ENCODE measurements around the gene ITGB3.

- no peak for TF ChIP-seq RAD21 (IDR thresholded peaks at IDR 0.05; ENCODE audit: low read depth)
- TF ChIP-seq EGR1 (IDR thresholded peaks at IDR 0.05), result no peak
- no peak for TF ChIP-seq EP300 (IDR thresholded peaks at IDR 0.05; ENCODE audit: borderline replicate concordance)
- TF ChIP-seq ZBTB7A (IDR thresholded peaks at IDR 0.05; ENCODE audit: low read depth), result no peak
- TF ChIP-seq YY1 (IDR thresholded peaks at IDR 0.05; ENCODE audit: low read depth), result no peak
- no peak for TF ChIP-seq FOXM1 (IDR thresholded peaks at IDR 0.05; ENCODE audit: borderline replicate concordance, low read depth)
- TF ChIP-seq, protein P1, sequence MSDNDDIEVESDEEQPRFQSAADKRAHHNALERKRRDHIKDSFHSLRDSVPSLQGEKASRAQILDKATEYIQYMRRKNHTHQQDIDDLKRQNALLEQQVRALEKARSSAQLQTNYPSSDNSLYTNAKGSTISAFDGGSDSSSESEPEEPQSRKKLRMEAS (IDR thresholded peaks at IDR 0.05), result no peak
- TF ChIP-seq, protein P2, sequence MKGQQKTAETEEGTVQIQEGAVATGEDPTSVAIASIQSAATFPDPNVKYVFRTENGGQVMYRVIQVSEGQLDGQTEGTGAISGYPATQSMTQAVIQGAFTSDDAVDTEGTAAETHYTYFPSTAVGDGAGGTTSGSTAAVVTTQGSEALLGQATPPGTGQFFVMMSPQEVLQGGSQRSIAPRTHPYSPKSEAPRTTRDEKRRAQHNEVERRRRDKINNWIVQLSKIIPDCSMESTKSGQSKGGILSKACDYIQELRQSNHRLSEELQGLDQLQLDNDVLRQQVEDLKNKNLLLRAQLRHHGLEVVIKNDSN (IDR thresholded peaks at IDR 0.05), result no peak
- TF ChIP-seq TCF12 (IDR thresholded peaks at IDR 0.05; ENCODE audit: low read depth), result no peak
- no peak for TF ChIP-seq CEBPB (IDR thresholded peaks at IDR 0.05)
- no peak for TF ChIP-seq TAF1 (IDR thresholded peaks at IDR 0.05; ENCODE audit: low read depth)
- no peak for TF ChIP-seq NFIC (IDR thresholded peaks at IDR 0.05)
- TF ChIP-seq, protein P3, sequence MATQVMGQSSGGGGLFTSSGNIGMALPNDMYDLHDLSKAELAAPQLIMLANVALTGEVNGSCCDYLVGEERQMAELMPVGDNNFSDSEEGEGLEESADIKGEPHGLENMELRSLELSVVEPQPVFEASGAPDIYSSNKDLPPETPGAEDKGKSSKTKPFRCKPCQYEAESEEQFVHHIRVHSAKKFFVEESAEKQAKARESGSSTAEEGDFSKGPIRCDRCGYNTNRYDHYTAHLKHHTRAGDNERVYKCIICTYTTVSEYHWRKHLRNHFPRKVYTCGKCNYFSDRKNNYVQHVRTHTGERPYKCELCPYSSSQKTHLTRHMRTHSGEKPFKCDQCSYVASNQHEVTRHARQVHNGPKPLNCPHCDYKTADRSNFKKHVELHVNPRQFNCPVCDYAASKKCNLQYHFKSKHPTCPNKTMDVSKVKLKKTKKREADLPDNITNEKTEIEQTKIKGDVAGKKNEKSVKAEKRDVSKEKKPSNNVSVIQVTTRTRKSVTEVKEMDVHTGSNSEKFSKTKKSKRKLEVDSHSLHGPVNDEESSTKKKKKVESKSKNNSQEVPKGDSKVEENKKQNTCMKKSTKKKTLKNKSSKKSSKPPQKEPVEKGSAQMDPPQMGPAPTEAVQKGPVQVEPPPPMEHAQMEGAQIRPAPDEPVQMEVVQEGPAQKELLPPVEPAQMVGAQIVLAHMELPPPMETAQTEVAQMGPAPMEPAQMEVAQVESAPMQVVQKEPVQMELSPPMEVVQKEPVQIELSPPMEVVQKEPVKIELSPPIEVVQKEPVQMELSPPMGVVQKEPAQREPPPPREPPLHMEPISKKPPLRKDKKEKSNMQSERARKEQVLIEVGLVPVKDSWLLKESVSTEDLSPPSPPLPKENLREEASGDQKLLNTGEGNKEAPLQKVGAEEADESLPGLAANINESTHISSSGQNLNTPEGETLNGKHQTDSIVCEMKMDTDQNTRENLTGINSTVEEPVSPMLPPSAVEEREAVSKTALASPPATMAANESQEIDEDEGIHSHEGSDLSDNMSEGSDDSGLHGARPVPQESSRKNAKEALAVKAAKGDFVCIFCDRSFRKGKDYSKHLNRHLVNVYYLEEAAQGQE (IDR thresholded peaks at IDR 0.05; ENCODE audit: low read depth), result no peak
Observed at GRCh38 chr17:47210779-47211178, 42.8 kb upstream of the ITGB3 start.
